Activated naive CD8-positive, alpha-beta T cell treated with anti-CD3 and anti-CD28 coated beads, Interleukin-2, amount 50 U/mL, for 24 hours (primary cell): ENCODE data around the gene PDGFRB.
A peak's percentile ranks its signal among the peaks of the same experiment; 100 is the strongest.

Source experiments
- ATAC-seq: fragments of 150-1000 bp; cut with Tn5 transposase; one replicate; pipeline ENCODE4 v1.10.0; 2021
- DNase-seq: peaks from one replicate; pipeline ENCODE4 v3.0.0; 2021
- H3K27ac Mint-ChIP-seq: one replicate; pipeline ENCODE4 v1.8.0; 2021; ENCODE audit warnings: mild to moderate bottlenecking, mixed read lengths
- H3K27me3 Mint-ChIP-seq: one replicate; pipeline ENCODE4 v1.8.0; 2021; ENCODE audit warnings: mixed read lengths
- H3K36me3 Mint-ChIP-seq: one replicate; pipeline ENCODE4 v1.8.0; 2021; ENCODE audit warnings: low read depth, mixed read lengths
- H3K4me1 Mint-ChIP-seq: one replicate; pipeline ENCODE4 v1.8.0; 2021; ENCODE audit warnings: mixed read lengths
- H3K4me3 Mint-ChIP-seq: one replicate; pipeline ENCODE4 v1.8.0; 2021; ENCODE audit warnings: mild to moderate bottlenecking, moderate library complexity, mixed read lengths
- H3K9me3 Mint-ChIP-seq: one replicate; pipeline ENCODE4 v1.8.0; 2021; ENCODE audit warnings: mixed read lengths

The PDGFRB gene

DNA sequence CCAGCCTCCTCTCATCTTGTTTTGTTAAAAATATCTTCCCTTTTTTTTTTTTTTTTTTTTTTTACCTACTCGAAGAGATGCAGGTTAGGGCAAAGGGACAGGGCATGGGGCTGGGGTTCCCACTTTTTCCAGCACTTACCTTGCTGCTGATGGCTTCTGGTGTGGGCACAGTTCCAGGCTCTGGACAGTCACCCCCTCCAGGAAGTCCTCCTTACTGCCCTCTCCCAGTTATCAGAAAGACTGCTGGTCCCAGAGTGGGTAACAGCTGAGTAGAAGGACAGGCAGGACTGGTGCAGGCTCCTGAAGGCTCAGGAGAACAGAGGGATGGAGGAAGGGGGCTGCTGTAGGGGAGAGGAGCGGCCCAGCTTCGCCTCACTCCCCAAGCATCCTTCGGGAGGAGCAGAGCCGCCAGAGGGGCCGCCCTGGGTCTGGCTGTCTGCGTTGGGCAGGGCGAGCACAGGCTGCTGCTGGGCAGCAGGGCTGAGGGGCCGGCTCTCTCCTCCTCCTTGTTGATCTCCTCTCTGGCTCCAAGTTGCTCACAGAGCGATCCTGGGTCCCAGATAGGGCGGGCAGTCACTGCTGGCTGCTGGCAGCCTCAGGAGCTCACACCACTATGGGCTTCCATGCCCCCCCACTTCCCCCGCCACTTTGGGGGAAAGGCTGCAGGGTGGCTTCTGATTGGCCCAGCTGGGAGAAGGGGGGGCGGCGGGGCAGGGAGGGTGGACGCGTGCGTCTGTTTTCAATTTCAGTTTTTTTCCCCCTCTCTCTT lies at the start of gene PDGFRB:
PDGFRB (minus strand) TSS at position 588 of the 769 bp plus-strand sequence. CDS start 18,798 bp downstream, outside the sequence.
- DNase-seq = peak; percentile 53
- peak within 1 kb of the TSS; percentile 31 for H3K27ac Mint-ChIP-seq

DNA sequence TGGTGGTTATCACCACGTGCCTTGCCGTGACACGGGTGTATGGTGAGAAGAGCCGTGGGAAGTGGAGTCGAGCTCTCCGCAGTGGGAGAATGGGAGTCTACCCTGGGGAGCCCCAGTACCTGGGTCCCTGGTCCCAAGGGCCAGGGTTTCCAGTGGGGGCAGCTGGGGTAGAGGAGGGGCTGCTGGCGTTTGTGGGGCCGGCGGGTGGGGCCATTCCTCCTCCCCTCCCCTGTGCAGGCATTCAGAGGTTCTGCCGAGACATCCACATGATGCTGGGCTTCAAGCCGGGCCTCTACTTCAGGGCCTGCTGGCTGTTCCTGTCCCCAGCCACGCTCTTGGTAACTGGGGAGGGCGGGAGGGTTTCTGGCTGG lies 48.9 kb upstream of the PDGFRB start:
- Mint-ChIP-seq H3K36me3 (no peaks in the 10 kb centered on the region), H3K27ac (no peak overlapping the region), H3K27me3 (peaks cover 16% of the 10 kb centered on the region), H3K9me3 (no peaks in the 10 kb centered on the region), H3K4me3 (no peak overlapping the region), H3K4me1 (peaks cover 15% of the 10 kb centered on the region)
- ATAC-seq (no peak), DNase-seq (no peak)

More for the DNA sequence above, at the start of gene PDGFRB:
- peak within 1 kb of the TSS; percentile 76 for H3K4me3 Mint-ChIP-seq
- H3K36me3 Mint-ChIP-seq = no peaks in the 10 kb centered on the region
- peaks cover 8% of the 10 kb centered on the region for H3K4me1 Mint-ChIP-seq
- peak; percentile 66 for ATAC-seq
- H3K27me3 Mint-ChIP-seq = peaks cover 7% of the 10 kb centered on the region
- H3K9me3 Mint-ChIP-seq = no peaks in the 10 kb centered on the region

DNA sequence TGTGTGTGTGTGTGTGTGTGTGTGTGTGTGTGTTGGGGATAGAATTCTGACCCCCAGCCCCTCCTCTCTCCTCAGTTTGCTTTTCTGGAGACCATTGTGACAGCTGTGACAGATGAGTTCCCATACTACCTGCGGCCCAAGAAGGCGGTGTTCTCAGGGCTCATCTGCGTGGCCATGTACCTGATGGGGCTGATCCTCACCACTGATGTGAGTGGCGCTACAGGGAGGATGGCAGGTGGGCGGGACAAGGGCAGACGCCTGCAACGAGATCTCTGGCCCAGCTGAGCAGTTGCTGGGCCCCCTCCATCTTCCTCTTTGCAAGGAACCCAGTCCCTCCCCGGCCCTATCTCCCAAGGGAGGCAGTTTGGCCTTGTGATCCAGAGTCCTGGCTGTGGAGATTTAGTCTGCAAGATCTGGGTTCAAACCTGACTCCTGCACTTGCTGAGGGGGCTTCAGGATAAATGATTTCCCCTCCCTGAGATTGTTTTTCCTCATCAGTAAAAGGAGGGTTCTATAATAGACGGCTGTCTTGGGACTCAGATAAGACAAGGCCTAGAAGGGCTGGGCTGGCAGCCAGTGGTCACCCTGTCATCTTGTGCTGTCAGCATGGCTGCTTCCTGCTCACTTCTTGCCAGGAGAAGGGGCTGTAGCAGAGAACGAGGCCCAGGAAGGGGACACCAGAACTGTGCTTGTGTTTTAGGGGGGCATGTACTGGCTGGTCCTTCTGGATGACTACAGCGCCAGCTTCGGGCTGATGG lies 48.4 kb upstream of the PDGFRB start:
- no peak for DNase-seq
- Mint-ChIP-seq H3K9me3 (no peaks in the 10 kb centered on the region), H3K27ac (no peak overlapping the region), H3K4me1 (peaks cover 10% of the 10 kb centered on the region), H3K4me3 (no peak overlapping the region), H3K36me3 (no peaks in the 10 kb centered on the region), H3K27me3 (peaks cover 17% of the 10 kb centered on the region)
- no peak for ATAC-seq

DNA sequence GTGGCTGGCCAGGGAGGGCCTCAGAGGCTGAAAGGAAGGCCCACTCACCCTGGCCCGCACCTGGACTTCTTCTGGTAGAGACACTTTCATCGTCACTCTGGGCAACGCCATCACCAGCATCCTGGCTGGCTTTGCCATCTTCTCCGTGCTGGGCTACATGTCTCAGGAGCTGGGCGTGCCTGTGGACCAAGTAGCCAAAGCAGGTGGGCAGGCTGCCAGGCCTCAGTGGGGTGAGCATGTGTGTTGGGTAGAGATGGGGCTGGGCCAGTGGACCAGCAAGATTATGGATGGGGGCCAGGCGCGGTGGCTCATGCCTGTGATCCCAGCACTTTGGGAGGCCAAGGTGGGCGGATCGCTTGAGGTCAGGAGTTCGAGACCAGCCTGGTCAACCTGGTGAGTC lies 46.9 kb upstream of the PDGFRB start:
- ATAC-seq = no peak
- DNase-seq = no peak
- Mint-ChIP-seq H3K27ac (no peak overlapping the region), H3K27me3 (peaks cover 12% of the 10 kb centered on the region), H3K4me1 (no peaks in the 10 kb centered on the region), H3K9me3 (no peaks in the 10 kb centered on the region), H3K36me3 (no peaks in the 10 kb centered on the region), H3K4me3 (no peak overlapping the region)

DNA sequence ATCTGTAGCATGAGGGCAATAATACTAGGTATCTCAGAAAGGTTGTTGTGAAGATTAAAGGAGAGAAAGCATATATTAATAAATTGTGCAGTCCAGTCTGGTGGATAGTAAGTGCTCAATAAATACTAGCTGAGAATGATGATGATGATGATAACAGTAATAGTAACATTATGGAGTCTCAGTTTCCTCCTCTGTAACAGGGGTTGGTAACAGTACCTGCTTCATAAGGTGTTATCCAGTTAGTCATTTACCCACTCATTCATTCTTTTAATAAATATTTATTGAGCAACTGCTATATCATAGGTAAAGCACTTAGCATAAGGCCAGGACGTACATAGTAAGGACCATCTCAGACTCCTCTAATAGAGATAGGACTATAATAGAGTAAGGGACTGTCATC lies 41.8 kb upstream of the PDGFRB start:
- Mint-ChIP-seq H3K9me3 (no peaks in the 10 kb centered on the region), H3K4me3 (no peak overlapping the region), H3K4me1 (no peaks in the 10 kb centered on the region), H3K27me3 (peaks cover 12% of the 10 kb centered on the region), H3K27ac (no peak overlapping the region), H3K36me3 (no peaks in the 10 kb centered on the region)
- ATAC-seq = no peak
- no peak for DNase-seq

DNA sequence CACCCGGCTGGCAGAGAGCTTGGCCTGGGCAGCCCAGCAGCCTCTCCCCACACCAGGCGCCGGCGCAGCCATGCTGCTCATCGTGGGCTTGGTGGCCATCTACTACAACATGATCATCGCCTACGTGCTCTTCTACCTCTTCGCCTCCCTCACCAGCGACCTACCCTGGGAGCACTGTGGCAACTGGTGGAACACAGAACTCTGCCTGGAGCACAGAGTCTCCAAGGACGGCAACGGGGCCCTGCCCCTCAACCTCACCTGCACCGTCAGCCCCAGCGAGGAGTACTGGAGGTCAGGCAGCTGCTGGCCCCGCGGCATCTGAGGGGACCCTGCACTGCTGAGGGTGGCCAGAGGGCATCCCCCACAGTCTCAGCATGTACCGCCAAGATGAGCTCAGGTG lies 41.3 kb upstream of the PDGFRB start:
- H3K9me3 Mint-ChIP-seq = no peaks in the 10 kb centered on the region
- H3K27me3 Mint-ChIP-seq = peaks cover 14% of the 10 kb centered on the region
- H3K27ac Mint-ChIP-seq = no peak overlapping the region
- H3K36me3 Mint-ChIP-seq = no peaks in the 10 kb centered on the region
- DNase-seq (no peak), ATAC-seq (no peak)
- no peaks in the 10 kb centered on the region for H3K4me1 Mint-ChIP-seq
- H3K4me3 Mint-ChIP-seq = no peak overlapping the region

DNA sequence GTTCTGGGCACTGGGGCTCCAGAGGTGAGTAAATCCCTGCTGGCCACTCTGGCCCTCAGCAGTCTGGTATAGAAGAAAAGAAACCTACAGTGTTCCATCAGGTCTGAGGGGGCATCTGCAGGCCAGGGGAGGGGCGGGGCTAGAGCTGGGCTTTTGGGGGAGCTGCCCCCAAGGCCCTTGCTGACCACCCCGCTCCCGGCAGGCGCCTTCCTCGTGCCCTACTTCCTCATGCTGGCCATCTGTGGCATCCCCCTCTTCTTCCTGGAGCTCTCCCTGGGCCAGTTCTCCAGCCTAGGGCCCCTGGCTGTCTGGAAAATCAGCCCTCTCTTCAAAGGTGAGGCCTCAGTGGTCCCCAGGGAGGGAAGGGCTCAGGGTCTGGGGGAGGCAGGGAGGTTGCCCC lies 40.9 kb upstream of the PDGFRB start:
- H3K9me3 Mint-ChIP-seq = no peaks in the 10 kb centered on the region
- no peaks in the 10 kb centered on the region for H3K4me1 Mint-ChIP-seq
- H3K27ac Mint-ChIP-seq = no peak overlapping the region
- H3K36me3 Mint-ChIP-seq = no peaks in the 10 kb centered on the region
- peaks cover 17% of the 10 kb centered on the region for H3K27me3 Mint-ChIP-seq
- H3K4me3 Mint-ChIP-seq = no peak overlapping the region
- DNase-seq = no peak
- no peak for ATAC-seq

DNA sequence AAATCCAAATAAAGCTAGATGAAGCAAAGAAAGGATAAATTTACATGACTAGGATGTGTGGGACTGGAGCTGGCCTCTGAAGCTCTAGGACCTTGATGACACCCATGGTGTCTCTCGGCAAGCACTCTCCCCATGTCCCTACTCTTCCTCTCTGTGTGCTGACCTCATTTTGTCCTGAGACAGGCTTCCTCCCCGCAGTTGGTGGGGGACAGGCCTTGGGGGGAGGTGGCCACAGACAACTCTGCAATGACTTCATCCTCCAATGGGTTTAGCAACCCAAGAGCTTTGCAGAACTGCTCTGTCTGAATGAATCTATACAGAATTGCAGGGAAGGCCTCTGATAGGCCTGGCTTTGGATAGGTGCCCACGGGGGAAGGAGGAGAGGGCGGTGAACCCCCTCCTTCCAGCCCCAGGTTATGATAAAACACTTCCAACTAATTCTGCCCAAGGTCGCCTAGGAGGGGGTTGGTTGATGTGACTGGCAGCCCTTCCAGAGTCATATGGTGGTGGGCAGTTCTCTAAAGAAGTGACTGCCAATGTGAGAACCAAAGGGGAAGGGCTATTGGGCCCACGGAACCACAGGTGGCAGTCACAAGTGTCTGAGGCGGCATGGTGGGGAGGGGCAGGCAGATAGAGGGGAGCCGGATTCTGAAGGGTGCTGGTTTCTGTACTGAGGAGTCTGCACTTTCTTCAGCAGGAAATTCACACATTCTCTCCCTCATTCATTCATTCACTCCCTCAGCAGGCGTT lies 40.3 kb upstream of the PDGFRB start:
- Mint-ChIP-seq H3K36me3 (no peaks in the 10 kb centered on the region), H3K9me3 (no peaks in the 10 kb centered on the region), H3K27ac (no peak overlapping the region), H3K4me3 (no peak overlapping the region), H3K27me3 (peaks cover 21% of the 10 kb centered on the region), H3K4me1 (no peaks in the 10 kb centered on the region)
- ATAC-seq = no peak
- DNase-seq = no peak

DNA sequence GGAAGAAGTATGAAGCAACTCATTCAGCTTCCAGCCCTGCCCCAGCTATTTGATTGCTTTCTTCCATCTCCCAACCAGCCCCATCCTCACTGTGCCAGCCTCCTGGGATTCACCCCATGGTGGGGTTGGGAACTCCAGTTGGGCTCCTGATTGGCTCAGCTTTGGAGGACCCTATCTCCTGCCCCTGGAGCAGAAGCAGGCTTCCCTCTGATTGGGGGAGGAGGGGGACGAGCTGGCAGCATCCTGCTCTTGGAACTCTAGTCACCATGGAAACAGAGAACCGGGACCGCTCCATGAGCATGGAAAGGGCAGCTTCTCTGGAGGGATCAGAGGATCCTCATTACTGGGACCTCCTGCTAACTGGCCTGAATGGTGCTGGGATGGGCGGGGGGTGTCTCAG lies 36.8 kb upstream of the PDGFRB start:
- H3K9me3 Mint-ChIP-seq = no peaks in the 10 kb centered on the region
- H3K36me3 Mint-ChIP-seq = no peaks in the 10 kb centered on the region
- no peak for ATAC-seq
- H3K4me1 Mint-ChIP-seq = no peaks in the 10 kb centered on the region
- peaks cover 27% of the 10 kb centered on the region for H3K27me3 Mint-ChIP-seq
- H3K4me3 Mint-ChIP-seq = no peak overlapping the region
- H3K27ac Mint-ChIP-seq = no peak overlapping the region
- DNase-seq = no peak

DNA sequence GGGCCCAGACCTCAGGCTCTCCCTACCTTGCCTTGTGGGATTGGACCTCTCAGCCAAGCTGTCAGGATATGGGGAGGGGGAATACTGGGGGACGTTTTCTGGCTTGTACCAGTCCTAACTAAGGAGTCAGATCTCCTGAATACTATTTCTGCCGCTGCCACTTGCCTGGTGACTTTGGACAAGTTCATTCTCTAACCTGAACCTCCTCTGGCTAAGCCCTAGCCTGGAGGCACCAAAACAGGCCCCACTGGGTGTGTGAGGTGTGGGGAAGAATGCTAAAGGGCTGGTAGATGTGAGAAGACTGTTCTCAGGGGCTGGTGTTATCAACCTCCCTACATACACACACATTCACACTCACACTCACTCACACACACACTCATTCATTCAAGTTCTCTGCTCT lies 35.3 kb upstream of the PDGFRB start:
- DNase-seq (no peak), ATAC-seq (no peak)
- no peak overlapping the region for H3K4me3 Mint-ChIP-seq
- H3K36me3 Mint-ChIP-seq = no peaks in the 10 kb centered on the region
- no peaks in the 10 kb centered on the region for H3K4me1 Mint-ChIP-seq
- H3K27ac Mint-ChIP-seq = no peak overlapping the region
- H3K9me3 Mint-ChIP-seq = no peaks in the 10 kb centered on the region
- peaks cover 28% of the 10 kb centered on the region for H3K27me3 Mint-ChIP-seq

DNA sequence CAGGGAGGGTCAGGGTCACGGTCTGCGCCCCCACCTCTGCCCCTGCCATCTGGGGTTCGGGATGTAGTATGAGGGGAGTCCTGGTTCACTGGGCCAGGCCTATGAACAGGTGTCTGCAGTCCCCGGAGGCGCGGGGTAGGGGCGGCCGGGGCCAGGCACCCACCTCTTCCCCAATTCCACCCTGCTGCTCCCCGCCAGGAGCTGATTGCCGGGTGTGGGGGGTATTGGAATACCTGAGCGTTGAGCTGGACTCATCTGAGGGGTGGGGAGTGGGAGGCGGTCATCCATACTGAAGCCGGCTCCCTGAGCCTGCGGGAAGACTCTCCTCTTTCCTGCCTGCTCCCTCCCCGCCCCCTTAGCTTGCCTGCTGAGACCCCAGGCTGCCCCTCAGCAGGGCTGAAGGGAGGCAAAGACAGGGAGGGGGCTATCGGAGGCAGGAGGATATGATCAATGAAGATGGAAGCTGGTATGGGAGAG lies 34.9 kb upstream of the PDGFRB start:
- ATAC-seq = no peak
- no peak overlapping the region for H3K27ac Mint-ChIP-seq
- H3K4me3 Mint-ChIP-seq = no peak overlapping the region
- no peak for DNase-seq
- H3K9me3 Mint-ChIP-seq = no peaks in the 10 kb centered on the region
- H3K36me3 Mint-ChIP-seq = no peaks in the 10 kb centered on the region
- H3K4me1 Mint-ChIP-seq = no peaks in the 10 kb centered on the region
- peaks cover 28% of the 10 kb centered on the region for H3K27me3 Mint-ChIP-seq

DNA sequence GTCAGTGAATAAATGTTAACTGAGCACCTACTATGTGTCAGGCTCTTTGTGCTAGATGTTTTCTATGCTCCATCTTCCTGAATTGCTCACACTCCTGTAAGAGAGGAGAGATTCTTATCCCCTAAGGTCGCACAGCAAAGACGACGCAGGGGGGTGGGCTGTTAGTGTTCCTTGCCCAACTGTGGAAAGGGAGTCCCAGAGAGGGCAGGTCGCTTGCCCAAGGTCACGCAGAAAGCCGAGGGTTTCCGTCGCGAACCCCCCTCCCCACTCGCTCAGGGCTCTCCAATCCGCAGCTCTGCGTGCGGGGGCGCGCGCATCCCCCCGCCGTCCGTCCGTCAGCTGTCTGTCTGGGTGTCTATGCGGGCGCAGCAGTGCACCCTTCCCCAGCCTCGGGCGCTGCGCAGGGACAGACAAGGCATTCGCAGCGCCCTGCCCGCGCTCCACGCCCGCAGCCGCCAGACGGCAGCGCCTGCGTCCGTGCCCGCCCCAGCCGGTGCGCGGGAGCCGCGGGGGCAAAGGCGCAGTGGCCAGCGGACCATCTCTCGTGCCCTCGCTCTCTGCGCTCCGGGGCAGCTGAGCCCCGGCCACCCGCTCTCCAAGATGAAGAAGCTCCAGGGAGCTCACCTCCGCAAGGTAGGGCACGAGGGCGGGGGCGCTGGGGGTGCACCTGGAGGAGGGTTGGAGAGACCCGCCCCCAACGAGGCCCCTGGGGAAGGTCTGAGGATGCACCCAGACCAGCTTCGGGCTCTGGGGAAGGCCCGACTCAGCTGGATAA lies 34.3 kb upstream of the PDGFRB start, which contains the start of gene SLC6A7:
SLC6A7 (plus strand) TSS at position 335 of the 775 bp plus-strand sequence; CDS start at position 601, 266 bp downstream.
- H3K27me3 Mint-ChIP-seq = peaks cover 27% of the 10 kb centered on the region
- peak; percentile 23 for ATAC-seq
- H3K9me3 Mint-ChIP-seq = no peaks in the 10 kb centered on the region
- H3K36me3 Mint-ChIP-seq = no peaks in the 10 kb centered on the region
- DNase-seq = no peak
- no peaks in the 10 kb centered on the region for H3K4me1 Mint-ChIP-seq
- no peak within 1 kb of the TSS for H3K27ac Mint-ChIP-seq
- H3K4me3 Mint-ChIP-seq = no peak within 1 kb of the TSS

DNA sequence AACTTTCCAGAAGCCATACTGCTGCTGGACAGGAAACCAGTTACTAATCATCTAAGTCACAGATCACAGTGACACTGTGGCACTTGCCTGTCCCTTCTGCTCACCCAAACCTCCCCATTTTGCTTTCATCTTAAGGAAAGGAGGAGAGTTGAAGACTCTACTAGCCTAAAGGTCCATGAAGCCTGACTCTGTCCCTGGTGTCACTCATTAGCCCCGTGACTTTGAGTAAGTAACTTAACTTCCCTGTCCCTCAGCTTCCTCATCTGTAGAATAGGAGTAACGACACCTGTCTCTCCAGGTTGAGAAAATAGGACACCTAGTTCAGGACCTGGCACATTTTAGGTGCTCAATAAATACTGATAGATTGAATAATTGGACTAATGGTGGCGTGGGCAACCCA lies 33.7 kb upstream of the PDGFRB start:
- DNase-seq (no peak), ATAC-seq (no peak)
- Mint-ChIP-seq H3K27ac (no peak overlapping the region), H3K4me1 (no peaks in the 10 kb centered on the region), H3K36me3 (no peaks in the 10 kb centered on the region), H3K27me3 (peaks cover 27% of the 10 kb centered on the region), H3K9me3 (no peaks in the 10 kb centered on the region), H3K4me3 (no peak overlapping the region)
